NCI-H2227 treated with DMSO at 0.1 percent for 48 hours (cell line): ENCODE results near the gene HIVEP3.

ENCODE experiments used
- DNase-seq: peaks from one replicate; lab custom pipeline; 2025; lab: John Stamatoyannopoulos, UW

HIVEP3 gene

GRCh38 chr1:41758500-41758899 lies 160.2 kb downstream of the HIVEP3 start:
- DNase-seq, result no peak

- DNase-seq, result no peak
These were observed 164.2 kb downstream of the HIVEP3 start for GRCh38 chr1:41754540-41754939.

- DNase-seq, result no peak
These were observed 166.1 kb downstream of the HIVEP3 start for GRCh38 chr1:41752514-41753170.

- no peak for DNase-seq
These were observed 166.8 kb downstream of the HIVEP3 start for GRCh38 chr1:41751804-41752513.

- no peak for DNase-seq
These were observed 168.6 kb downstream of the HIVEP3 start for GRCh38 chr1:41749991-41750745.

- DNase-seq, result no peak
These were observed 173.7 kb downstream of the HIVEP3 start for GRCh38 chr1:41745022-41745421.

GRCh38 chr1:41743366-41743765 lies 175.4 kb downstream of the HIVEP3 start:
- no peak for DNase-seq

GRCh38 chr1:41742219-41742618 lies 176.5 kb downstream of the HIVEP3 start:
- peak; percentile 26 for DNase-seq

GRCh38 chr1:41741244-41741643 lies 177.5 kb downstream of the HIVEP3 start:
- no peak for DNase-seq

- DNase-seq, result no peak
These were observed 178.0 kb downstream of the HIVEP3 start for GRCh38 chr1:41740630-41741239.

GRCh38 chr1:41740058-41740457 lies 178.7 kb downstream of the HIVEP3 start:
- DNase-seq, result no peak

GRCh38 chr1:41739061-41739955 lies 179.4 kb downstream of the HIVEP3 start:
- no peak for DNase-seq

- DNase-seq, result no peak
These were observed 180.2 kb downstream of the HIVEP3 start for GRCh38 chr1:41738475-41738874.

GRCh38 chr1:41738006-41738405 lies 180.7 kb downstream of the HIVEP3 start:
- DNase-seq, result no peak

- DNase-seq, result no peak
These were observed 183.0 kb downstream of the HIVEP3 start for GRCh38 chr1:41735631-41736260.

GRCh38 chr1:41735139-41735538 lies 183.6 kb downstream of the HIVEP3 start:
- no peak for DNase-seq

GRCh38 chr1:41734201-41734970 lies 184.3 kb downstream of the HIVEP3 start:
- no peak for DNase-seq

GRCh38 chr1:41733725-41734124 lies 185.0 kb downstream of the HIVEP3 start:
- DNase-seq, result no peak

- no peak for DNase-seq
These were observed 185.7 kb downstream of the HIVEP3 start for GRCh38 chr1:41733021-41733420.

GRCh38 chr1:41731516-41732030 lies 187.1 kb downstream of the HIVEP3 start:
- DNase-seq, result no peak
